Anterior cingulate cortex (tissue), 58 donors: ENCODE data around the gene CACNA1A.

Experiments
- DNase-seq, 58 donors: peaks; one replicate each; lab custom pipeline; 2025; lab: John Stamatoyannopoulos, UW

The CACNA1A gene

GRCh38 chr19:13252569-13253335, 253.5 kb downstream of the CACNA1A start:
- no peak for DNase-seq

GRCh38 chr19:13244920-13245319, 261.4 kb downstream of the CACNA1A start:
- DNase-seq: no peak

DNA sequence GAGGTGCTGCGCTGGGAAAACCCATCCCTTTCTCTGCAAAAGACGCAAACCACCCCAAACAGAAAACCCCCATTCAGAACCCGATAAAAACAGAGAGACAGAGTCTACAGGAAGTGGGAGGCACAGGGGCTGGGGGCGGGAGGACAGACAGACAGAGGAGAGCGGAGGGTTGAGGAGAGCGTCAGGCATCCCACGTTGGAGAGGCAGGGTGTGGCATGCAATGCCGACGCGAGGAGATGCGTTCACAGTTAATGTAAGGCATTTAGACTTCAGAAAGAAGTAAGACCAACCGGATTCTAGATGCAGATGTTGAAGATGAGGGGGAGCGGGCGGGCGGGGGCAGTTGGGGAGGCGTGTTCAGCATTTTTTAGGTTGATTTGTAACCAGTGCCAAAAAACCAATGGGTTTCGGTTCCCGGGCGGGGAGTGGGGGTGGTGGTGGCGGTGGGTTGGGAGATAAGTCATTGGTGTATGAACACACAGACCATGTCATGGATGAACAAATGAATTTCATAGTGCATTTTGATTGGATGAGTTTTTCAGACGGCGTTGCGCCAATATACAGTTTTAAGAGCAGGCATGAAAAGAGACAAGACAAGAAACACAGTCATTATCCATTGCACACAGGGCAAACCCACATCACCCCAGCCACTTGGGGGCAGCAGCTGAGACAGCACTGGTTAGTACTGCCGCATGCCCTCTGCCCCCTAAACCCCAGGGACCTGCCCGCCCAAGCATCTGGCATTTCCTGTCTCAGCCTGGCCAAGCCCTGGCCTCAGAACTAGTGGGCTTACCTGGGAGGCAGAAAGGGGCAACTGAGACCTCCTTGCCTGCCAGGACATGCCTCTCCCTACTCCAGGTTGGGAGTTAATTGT, 264.8 kb downstream of the CACNA1A start:
- DNase-seq: peak in 1 of 58 donors; percentile 61

DNA sequence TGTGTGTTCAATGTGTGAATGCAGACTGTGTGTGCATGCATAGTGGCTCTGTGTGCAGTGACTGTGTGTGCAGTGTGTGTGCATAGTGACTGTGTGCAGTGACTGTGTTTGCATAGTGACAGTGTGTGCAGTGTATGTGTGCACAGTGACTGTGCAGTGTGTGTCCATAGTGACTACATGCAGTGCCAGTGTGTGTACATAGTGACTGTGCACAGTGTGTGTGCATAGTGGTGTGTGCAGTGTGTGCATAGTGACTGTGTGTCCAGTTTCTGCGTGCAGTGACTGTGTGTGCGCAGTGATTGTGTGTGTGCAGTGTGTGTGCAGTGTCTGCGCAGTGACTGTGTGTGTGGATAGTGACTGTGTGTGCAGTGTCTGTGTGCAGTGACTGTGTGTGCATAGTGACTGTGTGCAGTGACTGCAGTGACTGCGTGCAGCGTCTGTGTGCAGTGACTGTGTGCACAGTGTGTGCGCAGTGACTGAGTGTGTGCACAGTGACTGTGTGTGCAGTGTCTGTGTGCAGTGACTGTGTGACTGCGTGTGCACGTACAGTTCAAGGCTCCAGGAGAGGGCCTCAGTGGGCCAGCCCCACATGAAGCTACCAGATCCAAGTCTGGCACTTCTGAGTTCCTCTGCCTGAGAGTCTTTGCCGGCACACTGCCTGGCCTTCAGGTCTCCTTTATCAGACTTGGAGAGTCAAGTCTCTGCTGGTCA, 265.8 kb downstream of the CACNA1A start:
- no peak for DNase-seq

- no peak for DNase-seq
These were observed 267.3 kb downstream of the CACNA1A start for GRCh38 chr19:13238891-13239534.

- no peak for DNase-seq
These were observed 271.8 kb downstream of the CACNA1A start for GRCh38 chr19:13234518-13234917.

DNA sequence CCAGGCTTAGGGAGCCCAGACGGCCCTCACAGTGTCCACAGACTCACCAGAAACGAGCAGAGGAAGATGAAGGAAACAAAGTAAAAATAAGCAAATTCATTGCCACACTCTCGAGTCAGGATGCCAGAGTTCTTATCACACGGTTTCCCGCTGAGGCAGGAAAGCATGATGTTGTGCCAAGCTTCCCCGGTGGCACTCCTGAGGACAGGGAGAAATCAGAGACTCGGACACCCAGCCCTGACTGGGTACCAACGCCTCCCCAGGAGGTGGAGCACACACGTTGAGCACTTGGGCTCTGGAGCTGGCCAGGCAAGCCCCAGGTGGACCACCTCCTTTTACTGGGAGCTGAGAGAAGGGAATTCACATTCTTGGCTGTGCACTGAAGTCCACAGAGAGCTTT, 274.6 kb downstream of the CACNA1A start:
- DNase-seq: no peak

- DNase-seq: no peak
These were observed 277.0 kb downstream of the CACNA1A start for GRCh38 chr19:13229246-13229645.

DNA sequence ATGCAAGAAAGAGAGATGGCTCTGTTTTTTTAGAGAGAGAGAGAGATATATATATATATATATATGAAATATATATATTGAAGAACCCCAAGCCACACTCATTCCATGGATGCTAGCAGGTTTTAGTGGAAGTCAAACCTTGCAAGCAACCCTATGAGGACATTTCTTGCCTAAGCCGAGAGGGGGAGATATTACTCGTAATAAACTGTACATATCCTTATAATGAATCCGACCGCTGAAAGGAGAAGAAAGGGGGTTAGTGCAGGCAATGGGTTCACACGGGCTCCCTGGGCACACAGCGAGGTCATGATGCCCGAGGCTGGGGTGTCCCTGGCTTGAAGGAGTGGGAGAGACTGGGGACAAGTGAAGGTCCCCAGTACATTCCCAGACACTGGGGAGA, 277.7 kb downstream of the CACNA1A start:
- no peak for DNase-seq

DNA sequence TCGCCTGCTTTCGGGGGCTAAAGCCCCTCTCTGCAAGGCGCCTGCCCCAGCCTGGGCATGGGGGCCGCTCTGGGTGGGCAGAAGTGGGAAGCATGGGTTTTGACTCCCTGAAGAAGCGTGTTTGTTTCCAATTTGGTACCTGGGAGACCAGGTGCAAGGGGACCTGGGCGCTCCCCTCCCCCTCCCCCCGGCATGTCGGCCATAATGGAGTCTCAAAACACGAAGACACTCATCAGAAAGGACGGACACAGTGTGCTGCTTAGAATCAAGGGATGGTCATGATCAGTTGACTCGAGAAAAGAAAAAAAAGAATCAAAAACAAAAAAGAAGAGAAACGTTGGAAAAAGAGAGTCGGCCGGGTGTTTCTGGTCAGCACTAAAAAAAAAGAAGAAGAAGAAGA, 279.3 kb downstream of the CACNA1A start:
- no peak for DNase-seq

DNA sequence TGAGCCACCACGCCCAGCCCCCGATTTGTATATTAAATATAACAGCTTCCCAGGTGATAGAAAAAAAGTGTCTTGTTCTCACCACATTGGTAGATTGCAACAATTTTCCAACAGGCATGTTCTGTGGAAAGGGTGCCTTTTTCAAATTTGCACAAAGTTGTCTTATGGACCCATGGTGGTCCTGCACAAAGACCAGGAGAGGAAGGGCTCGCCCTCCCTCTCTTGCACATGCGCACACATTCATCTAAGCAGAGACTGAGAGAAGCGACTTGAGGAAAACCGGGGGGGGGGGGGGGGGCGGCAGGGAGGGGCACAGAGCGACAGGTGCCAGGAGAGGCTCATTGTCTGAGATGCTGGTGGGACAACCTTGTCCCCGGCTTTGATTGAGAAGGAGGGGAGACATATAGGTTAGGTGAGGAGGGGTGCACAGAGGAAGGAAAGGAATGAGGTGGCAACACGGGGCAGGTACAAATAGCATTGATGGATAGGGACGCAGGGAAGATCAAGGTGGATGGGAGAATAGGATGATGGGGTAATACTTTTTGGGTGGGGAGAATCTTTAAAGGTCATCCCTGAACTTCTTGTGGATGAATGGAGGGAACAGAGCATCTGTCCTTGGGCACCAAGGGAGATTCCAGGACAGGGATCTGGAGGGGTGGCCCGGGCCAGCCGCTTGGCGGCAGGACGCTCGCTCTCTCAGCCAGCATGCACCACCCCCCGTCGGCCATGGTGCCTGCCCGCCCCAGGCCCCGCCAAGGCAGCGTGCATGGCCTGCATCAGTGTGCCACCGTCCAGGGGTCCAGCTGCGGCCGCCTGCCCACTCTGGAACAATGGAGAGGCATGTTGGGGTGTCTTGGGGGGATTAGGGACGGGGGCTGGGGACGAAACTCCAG, 280.1 kb downstream of the CACNA1A start:
- no peak for DNase-seq

DNA sequence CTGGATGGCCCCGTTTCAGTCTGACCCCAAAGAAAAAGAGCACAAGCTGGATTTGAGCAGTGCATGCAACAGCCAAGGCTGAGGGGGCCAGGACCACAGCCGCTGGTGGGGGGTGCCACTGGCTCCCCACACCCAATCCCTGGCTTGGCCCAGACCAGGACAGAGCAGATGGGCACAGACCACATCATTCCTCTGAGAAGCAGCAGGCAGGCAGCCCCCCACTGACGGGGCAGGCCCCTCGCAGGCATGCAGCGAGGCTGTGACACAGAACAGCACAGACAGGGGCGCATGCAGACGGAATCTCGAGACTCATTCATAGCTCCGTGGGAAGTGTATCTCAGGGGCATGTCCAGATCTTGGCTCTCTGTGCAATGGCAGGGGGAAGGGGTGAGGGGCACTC, 281.2 kb downstream of the CACNA1A start:
- no peak for DNase-seq

DNA sequence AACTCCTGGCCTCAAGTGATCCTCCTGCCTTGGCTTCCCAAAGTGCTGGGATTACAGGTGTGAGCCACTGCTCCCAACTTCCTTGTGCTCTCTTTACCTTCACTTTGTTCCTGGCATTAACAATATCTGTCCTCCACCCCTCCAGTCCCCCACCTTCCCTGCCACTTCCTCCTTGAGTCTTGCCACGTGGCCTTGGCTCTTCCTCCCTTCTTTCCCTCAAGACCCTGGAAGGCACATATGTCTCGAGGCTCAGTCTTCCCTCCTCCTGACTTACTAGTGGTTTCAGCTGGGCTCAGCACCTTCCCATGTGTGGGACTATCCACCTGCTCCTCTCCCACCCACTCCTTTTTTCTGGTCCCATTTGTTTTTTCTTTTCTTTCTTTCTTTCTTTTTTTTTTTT, 285.4 kb downstream of the CACNA1A start:
- no peak for DNase-seq

DNA sequence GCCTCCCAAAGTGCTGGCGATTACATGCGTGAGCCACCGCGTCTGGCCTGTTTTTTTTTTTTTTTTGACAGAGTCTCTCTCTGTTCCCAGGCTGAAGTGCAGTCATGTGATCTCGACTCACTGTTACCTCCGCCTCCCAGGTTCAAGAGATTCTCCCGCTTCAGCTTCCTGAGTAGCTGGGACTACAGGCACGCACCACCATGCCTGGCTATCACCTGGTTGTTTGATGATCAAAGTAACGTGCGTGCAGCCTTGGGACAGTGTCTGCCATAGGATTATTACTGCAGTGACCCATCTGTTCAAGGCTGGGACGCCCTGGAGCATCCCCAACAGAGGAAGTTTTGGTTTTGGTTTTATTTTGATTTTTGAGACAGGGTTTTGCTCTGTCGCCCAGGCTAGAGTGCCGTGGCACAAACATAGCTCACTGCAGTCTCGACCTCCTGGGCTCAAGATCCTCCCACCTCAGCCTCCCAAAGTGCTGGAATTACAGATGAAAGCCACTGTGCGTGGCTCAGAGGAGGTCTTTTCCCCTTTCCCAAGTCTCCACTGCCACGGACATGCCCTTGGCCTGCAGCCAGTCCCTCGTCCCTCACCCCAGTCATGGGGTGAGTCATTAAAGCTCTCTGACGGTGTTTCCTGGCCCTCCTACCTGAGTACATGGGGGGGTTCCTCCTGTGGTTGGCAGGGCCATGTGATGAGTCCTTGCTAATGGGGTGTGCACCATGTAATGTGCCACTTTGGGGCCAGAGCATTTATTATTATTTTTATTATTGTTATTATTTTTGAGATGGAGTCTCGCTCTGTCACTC, 290.5 kb downstream of the CACNA1A start:
- no peak for DNase-seq

GRCh38 chr19:13214036-13214730, 292.1 kb downstream of the CACNA1A start:
- no peak for DNase-seq

GRCh38 chr19:13212759-13213330, 293.4 kb downstream of the CACNA1A start:
- peak in 6 of 58 donors; percentile 5 to 28 (median 14) for DNase-seq

DNA sequence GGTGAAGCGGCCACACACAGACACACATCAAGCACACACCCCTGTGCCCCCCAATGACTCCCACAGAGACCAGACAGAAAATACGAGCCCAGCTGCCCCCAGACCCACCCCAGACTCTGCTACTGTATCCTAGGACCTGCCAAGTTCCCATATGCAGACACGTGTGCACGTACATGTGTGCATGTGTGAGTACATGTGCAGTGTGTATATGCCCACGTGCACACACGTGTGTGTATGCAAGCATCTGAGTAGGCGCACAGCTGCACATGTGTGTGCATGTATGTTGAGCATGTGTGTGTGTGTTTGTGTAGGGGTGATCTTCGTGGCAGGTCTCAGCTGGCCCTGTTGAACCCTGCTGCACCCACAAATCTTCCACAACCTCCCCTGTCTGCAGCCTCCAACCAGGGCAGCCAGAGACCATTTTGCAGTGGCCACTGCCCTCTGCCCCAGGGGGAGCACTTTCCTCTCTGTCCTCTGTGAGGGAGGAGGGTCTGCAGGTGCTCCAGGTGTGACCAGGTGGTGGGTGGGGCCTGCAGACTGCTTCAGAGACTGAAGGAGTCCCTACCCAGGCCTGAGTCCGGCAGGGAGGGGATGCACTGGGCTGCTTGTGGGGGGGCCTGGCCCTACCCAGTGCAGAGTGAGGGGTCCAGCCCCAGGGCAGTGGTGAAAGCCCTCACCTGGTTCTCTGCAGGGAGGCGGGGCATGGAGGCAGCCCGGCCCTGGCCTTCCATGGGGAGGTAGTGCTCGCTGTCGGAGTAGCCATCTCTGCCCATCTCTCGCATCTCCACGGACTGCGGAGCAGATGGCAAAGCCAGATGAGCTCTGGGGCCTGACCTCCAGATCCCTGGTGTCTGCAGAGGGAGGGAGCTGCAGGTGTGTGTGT, 294.6 kb downstream of the CACNA1A start:
- no peak for DNase-seq
